HG02970 (cell line): Measurements from ENCODE around the gene FDX2.

Experiments used
- ATAC-seq: cut with Tn5 transposase; IDR thresholded peaks from one replicate; pipeline ENCODE4 v1.9.1; 2021; ENCODE audit warnings: mild to moderate bottlenecking, moderate library complexity, moderate number of reproducible peaks; ENCODE audit not compliant: unreplicated experiment, low FRiP score

The FDX2 gene

GRCh38 chr19:10306327-10306726 is 9.5 kb downstream of the FDX2 start:
- no peak for ATAC-seq

- no peak for ATAC-seq
Observed at GRCh38 chr19:10305139-10305806, 10.5 kb downstream of the FDX2 start.

- ATAC-seq, result no peak
Observed at GRCh38 chr19:10299545-10300458, 16.0 kb downstream of the FDX2 start.

- no peak for ATAC-seq
Observed at GRCh38 chr19:10295847-10296591, 19.8 kb downstream of the FDX2 start.

- no peak for ATAC-seq
Observed at GRCh38 chr19:10295305-10295846, 20.4 kb downstream of the FDX2 start.

- ATAC-seq, result no peak
Observed at GRCh38 chr19:10294368-10294697, 21.5 kb downstream of the FDX2 start.

- ATAC-seq, result no peak
Observed at GRCh38 chr19:10293637-10294367, 22.0 kb downstream of the FDX2 start.

GRCh38 chr19:10292789-10293636 is 22.8 kb downstream of the FDX2 start:
- no peak for ATAC-seq

GRCh38 chr19:10292206-10292788 is 23.5 kb downstream of the FDX2 start:
- no peak for ATAC-seq

GRCh38 chr19:10291554-10292205 is 24.1 kb downstream of the FDX2 start:
- no peak for ATAC-seq

GRCh38 chr19:10290876-10291553 is 24.8 kb downstream of the FDX2 start:
- ATAC-seq, result no peak

GRCh38 chr19:10290357-10290875 is 25.4 kb downstream of the FDX2 start:
- ATAC-seq, result no peak

- no peak for ATAC-seq
Observed at GRCh38 chr19:10289836-10290356, 25.9 kb downstream of the FDX2 start, which contains the start of gene ICAM5. TSS of gene ICAM5 (plus strand) at chr19:10289952. CDS start at chr19:10290044, 92 bp downstream.

GRCh38 chr19:10289167-10289835 is 26.5 kb downstream of the FDX2 start:
- no peak for ATAC-seq

- no peak for ATAC-seq
Observed at GRCh38 chr19:10288662-10289166, 27.1 kb downstream of the FDX2 start.
